HG02678 (cell line): ENCODE measurements around the gene KRTAP12-1.
"Not testable (repeated sequence)": the region's sequence is repeated elsewhere in the genome, so short reads cannot be mapped to it uniquely, and the experiment has no call there.

Experiments
- ATAC-seq: cut with Tn5 transposase; IDR thresholded peaks from one replicate; pipeline ENCODE4 v1.9.1; 2021; ENCODE audit warnings: mild to moderate bottlenecking, moderate library complexity; ENCODE audit not compliant: unreplicated experiment

The KRTAP12-1 gene

GRCh38 chr21:44648557-44649311 is 33.2 kb downstream of the KRTAP12-1 start:
- no peak for ATAC-seq

DNA sequence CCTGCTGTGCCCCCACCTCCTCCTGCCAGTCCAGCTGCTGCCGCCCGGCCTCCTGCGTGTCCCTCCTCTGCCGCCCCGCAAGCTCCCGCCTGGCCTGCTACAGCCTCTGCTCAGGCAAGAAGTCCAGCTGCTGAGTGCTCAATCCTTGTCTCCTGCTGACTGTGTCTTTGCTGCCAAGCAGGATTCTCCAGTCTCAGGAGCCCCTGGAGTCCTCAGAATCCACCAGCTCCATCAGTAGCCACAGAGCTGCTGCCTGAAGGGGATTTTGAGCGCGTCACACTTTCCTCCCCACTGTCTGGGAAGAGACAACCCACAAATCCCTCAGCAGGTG is 34.8 kb downstream of the KRTAP12-1 start:
- ATAC-seq = no peak

- not testable (repeated sequence) for ATAC-seq
These were observed 35.4 kb downstream of the KRTAP12-1 start, which contains the start of gene KRTAP10-11 for GRCh38 chr21:44646366-44647221. Gene KRTAP10-11, plus strand, starts transcription at chr21:44646414. Its CDS starts 45 bp downstream, at chr21:44646459.

GRCh38 chr21:44644878-44645277 is 37.1 kb downstream of the KRTAP12-1 start:
- ATAC-seq = no peak

DNA sequence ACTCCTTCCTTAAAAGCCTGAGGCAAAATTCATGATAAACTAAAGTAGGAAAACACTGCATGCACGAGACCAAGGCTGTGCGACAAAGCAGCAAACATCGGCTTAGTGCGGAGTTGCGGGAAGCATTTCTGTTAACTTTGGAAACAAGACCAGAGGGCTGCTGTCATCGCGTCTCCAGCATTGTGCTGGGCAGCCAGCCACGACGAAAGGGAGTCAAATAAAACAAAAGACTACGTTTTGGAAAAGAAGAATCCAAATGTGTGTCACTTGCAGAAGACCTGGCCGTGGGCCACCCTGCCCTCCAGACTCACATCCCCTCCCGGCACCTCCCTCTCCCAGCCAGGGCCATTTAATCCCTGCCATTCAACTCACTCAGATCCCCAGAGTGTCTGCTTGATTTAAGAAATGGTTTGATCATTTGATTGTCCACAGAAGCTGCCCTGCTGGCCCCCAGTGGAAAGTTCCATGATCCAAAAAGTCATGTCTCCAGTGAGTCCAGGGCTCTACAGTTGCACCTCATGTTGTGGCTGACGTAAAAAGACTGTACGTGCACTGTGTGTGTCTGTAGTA is 38.1 kb downstream of the KRTAP12-1 start:
- no peak for ATAC-seq

GRCh38 chr21:44640761-44641160 is 41.2 kb downstream of the KRTAP12-1 start:
- ATAC-seq = no peak

DNA sequence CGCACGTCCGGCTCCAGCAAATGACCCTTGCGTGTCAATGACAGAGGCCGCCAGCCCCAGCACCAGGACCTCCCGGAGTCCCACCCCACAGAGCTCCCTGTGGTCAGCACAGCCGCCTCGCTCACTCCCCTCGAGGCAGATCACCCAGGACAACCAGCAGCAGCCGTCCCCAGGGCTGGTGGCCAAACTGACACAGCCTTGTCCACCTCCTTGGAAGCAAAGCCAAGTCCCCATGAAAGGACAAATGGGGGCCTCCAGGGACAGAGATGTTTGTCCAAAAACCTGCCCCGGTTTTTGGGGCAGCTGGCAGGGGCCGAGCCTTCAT is 42.7 kb downstream of the KRTAP12-1 start:
- ATAC-seq = no peak

GRCh38 chr21:44638506-44639330 is 43.2 kb downstream of the KRTAP12-1 start:
- not testable (repeated sequence) for ATAC-seq

DNA sequence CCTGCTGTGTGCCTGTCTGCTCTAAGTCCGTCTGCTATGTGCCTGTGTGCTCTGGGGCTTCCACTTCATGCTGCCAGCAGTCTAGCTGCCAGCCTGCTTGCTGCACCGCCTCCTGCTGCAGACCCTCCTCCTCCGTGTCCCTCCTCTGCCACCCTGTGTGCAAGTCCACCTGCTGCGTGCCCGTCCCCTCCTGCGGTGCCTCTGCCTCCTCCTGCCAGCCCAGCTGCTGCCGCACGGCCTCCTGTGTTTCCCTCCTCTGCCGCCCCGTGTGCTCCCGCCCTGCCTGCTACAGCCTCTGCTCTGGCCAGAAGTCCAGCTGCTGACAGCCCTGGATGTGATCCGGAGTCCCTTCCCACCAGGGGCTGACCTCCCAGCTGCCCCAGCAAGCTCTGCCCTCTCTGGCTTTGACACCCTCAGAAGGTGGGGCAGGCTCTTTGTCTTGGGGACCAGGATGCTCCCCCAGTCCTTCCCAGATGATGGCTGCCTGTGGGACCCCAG is 44.1 kb downstream of the KRTAP12-1 start:
- not testable (repeated sequence) for ATAC-seq

DNA sequence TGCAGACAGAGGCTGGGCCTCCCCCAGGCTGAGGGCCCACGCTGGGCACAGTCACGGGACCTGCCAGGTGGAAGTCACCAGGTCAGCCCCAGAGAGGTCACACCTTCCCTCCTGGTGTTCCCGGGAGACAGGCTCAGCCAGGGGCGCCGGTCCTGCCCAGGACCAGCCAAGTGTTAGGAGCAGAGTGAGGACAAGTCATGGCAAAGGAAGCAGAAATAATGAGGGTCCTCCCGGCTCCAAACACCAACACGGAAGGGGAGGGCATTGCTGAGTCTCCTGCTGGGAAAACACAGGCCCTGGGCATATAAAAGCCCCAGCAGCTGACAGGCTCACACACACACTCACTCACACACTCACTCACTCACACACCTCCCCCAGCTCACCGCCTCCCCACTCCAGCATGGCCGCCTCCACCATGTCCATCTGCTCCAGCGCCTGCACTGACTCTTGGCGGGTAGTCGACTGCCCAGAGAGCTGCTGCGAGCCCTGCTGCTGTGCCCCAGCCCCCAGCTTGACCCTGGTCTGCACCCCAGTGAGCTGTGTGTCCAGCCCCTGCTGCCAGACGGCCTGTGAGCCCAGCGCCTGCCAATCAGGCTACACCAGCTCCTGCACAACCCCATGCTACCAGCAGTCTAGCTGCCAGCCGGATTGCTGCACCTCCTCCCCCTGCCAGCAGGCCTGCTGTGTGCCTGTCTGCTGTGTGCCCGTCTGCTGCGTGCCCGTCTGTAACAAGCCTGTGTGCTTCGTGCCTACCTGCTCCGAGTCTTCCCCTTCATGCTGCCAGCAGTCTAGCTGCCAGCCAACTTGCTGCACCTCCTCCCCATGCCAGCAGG is 44.7 kb downstream of the KRTAP12-1 start, which contains the start of gene KRTAP10-10:
TSS of gene KRTAP10-10 (plus strand) at position 339 of the 833 bp plus-strand sequence. CDS start at position 401, 62 bp downstream.
- ATAC-seq = no peak

GRCh38 chr21:44636209-44637017 is 45.5 kb downstream of the KRTAP12-1 start:
- ATAC-seq = no peak

DNA sequence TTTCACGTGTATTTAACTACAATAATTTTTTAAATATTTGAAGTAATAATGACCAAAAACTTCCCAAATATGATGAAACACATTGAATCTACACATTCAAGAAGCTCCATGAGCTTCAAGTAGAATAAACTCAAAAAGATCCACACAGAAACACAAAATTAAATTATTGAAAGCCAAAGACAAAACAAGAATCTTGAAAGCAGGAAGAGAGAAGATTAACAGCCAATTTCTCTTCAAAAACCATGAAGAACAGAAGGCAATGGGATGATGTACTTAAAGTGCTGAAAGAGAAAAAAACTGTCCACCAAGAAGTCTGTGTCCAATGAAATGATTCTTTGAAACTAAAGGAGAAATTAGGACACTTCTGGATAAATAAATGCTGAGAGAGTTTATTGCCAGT is 49.9 kb downstream of the KRTAP12-1 start:
- ATAC-seq = no peak
